T1000 (cell line): ENCODE data around the gene CITED2.
A peak's percentile ranks its signal among the peaks of the same experiment; 100 is the strongest.

Source experiments
- DNase-seq: peaks from one replicate; lab custom pipeline; 2025; ENCODE audit warnings: mixed read lengths; lab: John Stamatoyannopoulos, UW

The CITED2 gene

GRCh38 chr6:139381216-139381865 is 6.9 kb upstream of the CITED2 start:
- DNase-seq = no peak

- no peak for DNase-seq
These were observed 6.2 kb upstream of the CITED2 start for GRCh38 chr6:139380611-139381010.

GRCh38 chr6:139380168-139380567 is 5.7 kb upstream of the CITED2 start:
- no peak for DNase-seq

- no peak for DNase-seq
These were observed 4.5 kb upstream of the CITED2 start for GRCh38 chr6:139378882-139379341.

- DNase-seq = no peak
These were observed 3.8 kb upstream of the CITED2 start for GRCh38 chr6:139378226-139378625.

GRCh38 chr6:139376604-139377218 is 2.3 kb upstream of the CITED2 start:
- no peak for DNase-seq

GRCh38 chr6:139376017-139376330 is 1.5 kb upstream of the CITED2 start:
- no peak for DNase-seq

- peak; percentile 83 for DNase-seq
These were observed 973 bp upstream of the CITED2 start for GRCh38 chr6:139375226-139376016.

- no peak for DNase-seq
These were observed 506 bp downstream of the CITED2 start for GRCh38 chr6:139373928-139374356.

GRCh38 chr6:139373154-139373927 is 1.1 kb downstream of the CITED2 start:
- DNase-seq = peak; percentile 45

GRCh38 chr6:139372326-139373153 is 1.9 kb downstream of the CITED2 start:
- no peak for DNase-seq

GRCh38 chr6:139371421-139372203 is 2.8 kb downstream of the CITED2 start:
- DNase-seq = no peak

- DNase-seq = no peak
These were observed 3.5 kb downstream of the CITED2 start for GRCh38 chr6:139370999-139371345.

GRCh38 chr6:139370283-139370998 is 4.0 kb downstream of the CITED2 start:
- DNase-seq = no peak

GRCh38 chr6:139369568-139370282 is 4.7 kb downstream of the CITED2 start:
- peak; percentile 15 for DNase-seq

GRCh38 chr6:139369068-139369467 is 5.4 kb downstream of the CITED2 start:
- DNase-seq = no peak

GRCh38 chr6:139368661-139369060 is 5.8 kb downstream of the CITED2 start:
- no peak for DNase-seq

- DNase-seq = no peak
These were observed 6.6 kb downstream of the CITED2 start for GRCh38 chr6:139367810-139368351.

- DNase-seq = no peak
These were observed 9.5 kb downstream of the CITED2 start for GRCh38 chr6:139364982-139365379.
